ENCODE data around the gene ACY1.

- TF ChIP-seq, protein P1, sequence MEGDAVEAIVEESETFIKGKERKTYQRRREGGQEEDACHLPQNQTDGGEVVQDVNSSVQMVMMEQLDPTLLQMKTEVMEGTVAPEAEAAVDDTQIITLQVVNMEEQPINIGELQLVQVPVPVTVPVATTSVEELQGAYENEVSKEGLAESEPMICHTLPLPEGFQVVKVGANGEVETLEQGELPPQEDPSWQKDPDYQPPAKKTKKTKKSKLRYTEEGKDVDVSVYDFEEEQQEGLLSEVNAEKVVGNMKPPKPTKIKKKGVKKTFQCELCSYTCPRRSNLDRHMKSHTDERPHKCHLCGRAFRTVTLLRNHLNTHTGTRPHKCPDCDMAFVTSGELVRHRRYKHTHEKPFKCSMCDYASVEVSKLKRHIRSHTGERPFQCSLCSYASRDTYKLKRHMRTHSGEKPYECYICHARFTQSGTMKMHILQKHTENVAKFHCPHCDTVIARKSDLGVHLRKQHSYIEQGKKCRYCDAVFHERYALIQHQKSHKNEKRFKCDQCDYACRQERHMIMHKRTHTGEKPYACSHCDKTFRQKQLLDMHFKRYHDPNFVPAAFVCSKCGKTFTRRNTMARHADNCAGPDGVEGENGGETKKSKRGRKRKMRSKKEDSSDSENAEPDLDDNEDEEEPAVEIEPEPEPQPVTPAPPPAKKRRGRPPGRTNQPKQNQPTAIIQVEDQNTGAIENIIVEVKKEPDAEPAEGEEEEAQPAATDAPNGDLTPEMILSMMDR (IDR thresholded peaks at IDR 0.05): no peak
- no peak for TF ChIP-seq POLR2AphosphoS5 (IDR thresholded peaks at IDR 0.05)
Measured at GRCh38 chr3:51986010-51986947, 2.9 kb downstream of the ACY1 start.

Data from breast epithelium (tissue), 3 donors.